Neural progenitor cell (in vitro differentiated cells): Measurements from ENCODE around the gene RNF224. TPM values are rescaled to one million over a fixed set of nuclear protein-coding genes. Genes with fewer than 3 reads are reported as not detected.

ENCODE experiments used
- DNase-seq: peaks from one replicate; pipeline ENCODE4 v3.0.0-alpha.2; 2016; ENCODE audit warnings: low spot score
- H2AFZ ChIP-seq: fragments of 200-600 bp; sonication (generic); replicated peaks from 2 replicates; pipeline ENCODE4 v1.6.1; 2016; ENCODE audit warnings: antibody characterized with exemption
- H3F3A ChIP-seq: fragments of 200-600 bp; sonication (generic); 2 replicates; pipeline ENCODE4 v1.6.1; 2016; ENCODE audit warnings: antibody characterized with exemption, low read depth
- H3K27ac ChIP-seq: fragments of 200-600 bp; sonication (generic); 2 replicates; pipeline ENCODE4 v1.5.1; 2016; ENCODE audit warnings: mild to moderate bottlenecking
- H3K27me3 ChIP-seq: fragments of 200-600 bp; sonication (generic); 2 replicates; pipeline ENCODE4 v1.6.1; 2016; ENCODE audit warnings: mild to moderate bottlenecking, moderate library complexity
- H3K36me3 ChIP-seq: fragments of 200-600 bp; sonication (generic); 2 replicates; pipeline ENCODE4 v1.5.1; 2016
- H3K4me1 ChIP-seq: fragments of 200-600 bp; sonication (generic); 2 replicates; pipeline ENCODE4 v1.6.1; 2016; ENCODE audit warnings: mixed run types
- H3K4me2 ChIP-seq: fragments of 200-600 bp; sonication (generic); 2 replicates; pipeline ENCODE4 v1.6.1; 2016
- H3K4me3 ChIP-seq: fragments of 200-600 bp; sonication (generic); 2 replicates; pipeline ENCODE4 v1.5.1; 2016
- H3K79me2 ChIP-seq: fragments of 200-600 bp; sonication (generic); 2 replicates; pipeline ENCODE4 v1.6.1; 2016; ENCODE audit warnings: low read depth
- H3K9ac ChIP-seq: fragments of 200-600 bp; sonication (generic); 2 replicates; pipeline ENCODE4 v1.6.1; 2016
- H3K9me3 ChIP-seq: fragments of 200-600 bp; sonication (generic); 2 replicates; pipeline ENCODE4 v1.5.1; 2016; ENCODE audit warnings: low read depth
- H4K20me1 ChIP-seq: fragments of 200-600 bp; sonication (generic); 2 replicates; pipeline ENCODE4 v1.6.1; 2016; ENCODE audit warnings: low read depth
- H3K27ac Mint-ChIP-seq: 3 replicates; pipeline ENCODE4 v1.8.0; 2021; ENCODE audit warnings: mixed read lengths
- H3K27me3 Mint-ChIP-seq: 2 replicates; pipeline ENCODE4 v1.8.0; 2022; ENCODE audit warnings: low read depth, mild to moderate bottlenecking, inconsistent platforms, moderate library complexity, mixed read lengths; ENCODE audit not compliant: insufficient read depth
- H3K36me3 Mint-ChIP-seq: 3 replicates; pipeline ENCODE4 v1.8.0; 2021; ENCODE audit warnings: mixed read lengths
- H3K4me1 Mint-ChIP-seq: 3 replicates; pipeline ENCODE4 v1.8.0; 2021; ENCODE audit warnings: mixed read lengths
- H3K4me3 Mint-ChIP-seq: 3 replicates; pipeline ENCODE4 v1.8.0; 2021; ENCODE audit warnings: mild to moderate bottlenecking, moderate library complexity, mixed read lengths
- H3K9me3 Mint-ChIP-seq: 3 replicates; pipeline ENCODE4 v1.8.0; 2020; ENCODE audit warnings: mixed read lengths
- EZH2 ChIP-seq: fragments of 200-600 bp; sonication (generic); IDR thresholded peaks from 2 replicates; pipeline ENCODE4 v1.6.1; 2017; ENCODE audit warnings: antibody characterized with exemption, mild to moderate bottlenecking, moderate library complexity
- EZH2phosphoT487 ChIP-seq: fragments of 200-600 bp; sonication (generic); IDR thresholded peaks from 2 replicates; pipeline ENCODE4 v1.6.1; 2017; ENCODE audit warnings: antibody characterized with exemption
- total RNA-seq: library from RNA; depleted of rRNA; stranded (reverse); fragments of >200 nt; gene quantifications from 2 replicates; pipeline ENCODE4 v1.2.3, GENCODE V29; 2015; ENCODE audit warnings: low replicate concordance
- TF ChIP-seq, protein P1 (sequence below): fragments of 200-600 bp; sonication (generic); IDR thresholded peaks from 2 replicates; pipeline ENCODE4 v1.5.1; 2017; ENCODE audit warnings: antibody characterized with exemption, mild to moderate bottlenecking

The RNF224 gene
- total RNA-seq, 1 donor from 2014 or later = not detected

DNA sequence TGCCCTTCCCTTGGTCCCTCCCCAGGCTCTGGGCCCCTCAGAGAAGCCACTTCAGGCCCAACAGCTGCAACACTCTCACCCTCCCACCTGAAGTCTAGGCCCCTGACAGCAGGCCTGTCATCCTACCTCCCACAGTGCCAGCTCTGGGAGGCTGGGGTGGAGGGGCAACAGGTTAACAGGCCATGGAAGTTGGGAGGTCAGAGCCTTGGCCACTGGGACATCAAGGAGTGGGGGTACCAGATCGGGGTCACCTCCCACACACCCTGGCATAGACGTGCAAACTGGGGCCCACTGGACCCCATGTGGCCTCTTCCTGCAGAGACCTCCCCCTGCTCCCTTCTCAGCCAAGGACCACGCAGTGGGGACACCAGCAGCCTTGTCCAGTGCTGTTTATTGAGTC is 36.1 kb upstream of the RNF224 start:
- H3K9me3 ChIP-seq = no peaks in the 10 kb centered on the region
- no peak overlapping the region for H2AFZ ChIP-seq
- peaks cover 20% of the 10 kb centered on the region for H3K79me2 ChIP-seq
- H3K4me1 ChIP-seq = peaks cover 5% of the 10 kb centered on the region
- no peak overlapping the region for H3K27ac ChIP-seq
- H3K4me2 ChIP-seq = no peak overlapping the region
- peaks cover 10% of the 10 kb centered on the region for H3F3A ChIP-seq
- Mint-ChIP-seq H3K27ac (no peak overlapping the region), H3K9me3 (no peaks in the 10 kb centered on the region), H3K27me3 (peaks cover 6% of the 10 kb centered on the region), H3K4me1 (peaks cover 33% of the 10 kb centered on the region), H3K36me3 (no peaks in the 10 kb centered on the region), H3K4me3 (no peak overlapping the region)
- no peaks in the 10 kb centered on the region for H3K36me3 ChIP-seq
- H3K9ac ChIP-seq = no peak overlapping the region
- no peaks in the 10 kb centered on the region for H3K27me3 ChIP-seq
- DNase-seq = no peak
- H4K20me1 ChIP-seq = peaks cover 46% of the 10 kb centered on the region
- TF ChIP-seq EZH2phosphoT487 (no peak), EZH2 (no peak)
- TF ChIP-seq, protein P1, sequence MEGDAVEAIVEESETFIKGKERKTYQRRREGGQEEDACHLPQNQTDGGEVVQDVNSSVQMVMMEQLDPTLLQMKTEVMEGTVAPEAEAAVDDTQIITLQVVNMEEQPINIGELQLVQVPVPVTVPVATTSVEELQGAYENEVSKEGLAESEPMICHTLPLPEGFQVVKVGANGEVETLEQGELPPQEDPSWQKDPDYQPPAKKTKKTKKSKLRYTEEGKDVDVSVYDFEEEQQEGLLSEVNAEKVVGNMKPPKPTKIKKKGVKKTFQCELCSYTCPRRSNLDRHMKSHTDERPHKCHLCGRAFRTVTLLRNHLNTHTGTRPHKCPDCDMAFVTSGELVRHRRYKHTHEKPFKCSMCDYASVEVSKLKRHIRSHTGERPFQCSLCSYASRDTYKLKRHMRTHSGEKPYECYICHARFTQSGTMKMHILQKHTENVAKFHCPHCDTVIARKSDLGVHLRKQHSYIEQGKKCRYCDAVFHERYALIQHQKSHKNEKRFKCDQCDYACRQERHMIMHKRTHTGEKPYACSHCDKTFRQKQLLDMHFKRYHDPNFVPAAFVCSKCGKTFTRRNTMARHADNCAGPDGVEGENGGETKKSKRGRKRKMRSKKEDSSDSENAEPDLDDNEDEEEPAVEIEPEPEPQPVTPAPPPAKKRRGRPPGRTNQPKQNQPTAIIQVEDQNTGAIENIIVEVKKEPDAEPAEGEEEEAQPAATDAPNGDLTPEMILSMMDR = no peak
- no peak overlapping the region for H3K4me3 ChIP-seq

DNA sequence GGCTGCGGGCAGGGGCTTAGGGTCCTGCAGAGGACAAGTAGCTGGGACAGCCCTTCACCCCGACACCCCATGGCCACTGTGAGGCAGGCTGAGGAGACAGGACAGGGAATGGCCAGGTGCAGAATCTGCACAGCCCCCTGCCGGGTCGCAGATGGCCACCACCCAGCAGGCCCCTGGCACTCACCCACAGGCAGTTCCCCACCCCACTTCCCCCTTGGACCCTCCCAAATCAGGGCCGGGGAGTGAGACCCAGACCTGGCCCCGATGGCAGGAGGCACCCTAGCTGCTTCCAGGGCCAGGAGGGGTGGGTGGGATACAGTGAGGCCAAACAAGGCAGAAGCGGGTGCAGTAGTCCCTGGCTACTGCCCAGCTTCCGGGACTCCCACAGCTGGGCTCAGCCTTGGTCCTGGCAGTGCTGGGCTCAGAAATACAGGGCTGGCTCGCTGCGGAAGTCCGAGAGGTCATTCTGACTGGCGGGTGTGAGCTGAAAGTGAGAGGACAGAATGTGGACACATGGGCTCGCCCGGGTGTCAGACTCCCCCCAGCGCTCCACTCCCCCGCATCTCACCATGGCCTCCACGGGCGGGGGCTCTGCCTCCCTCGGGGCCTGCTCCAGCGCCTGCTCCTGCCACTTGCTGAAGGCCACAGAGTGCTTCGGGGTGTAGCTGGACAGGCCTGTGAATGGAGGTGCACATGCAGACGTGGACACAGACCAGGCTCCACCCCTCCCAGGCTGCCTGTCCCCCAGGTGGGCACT is 35.4 kb upstream of the RNF224 start:
- Histone ChIP-seq H3F3A (peaks cover 10% of the 10 kb centered on the region), H3K4me1 (peaks cover 5% of the 10 kb centered on the region), H3K4me3 (no peak overlapping the region), H3K27me3 (no peaks in the 10 kb centered on the region), H3K27ac (no peak overlapping the region), H4K20me1 (peaks cover 53% of the 10 kb centered on the region), H3K79me2 (peaks cover 14% of the 10 kb centered on the region), H3K36me3 (no peaks in the 10 kb centered on the region), H2AFZ (no peak overlapping the region), H3K9me3 (no peaks in the 10 kb centered on the region), H3K4me2 (no peak overlapping the region), H3K9ac (no peak overlapping the region)
- no peak for DNase-seq
- Mint-ChIP-seq H3K36me3 (no peaks in the 10 kb centered on the region), H3K4me3 (no peak overlapping the region), H3K9me3 (no peaks in the 10 kb centered on the region), H3K4me1 (peaks cover 29% of the 10 kb centered on the region), H3K27ac (no peak overlapping the region), H3K27me3 (peaks cover 6% of the 10 kb centered on the region)
- no peak for TF ChIP-seq EZH2
- TF ChIP-seq EZH2phosphoT487 = no peak
- TF ChIP-seq, protein P1 = no peak

DNA sequence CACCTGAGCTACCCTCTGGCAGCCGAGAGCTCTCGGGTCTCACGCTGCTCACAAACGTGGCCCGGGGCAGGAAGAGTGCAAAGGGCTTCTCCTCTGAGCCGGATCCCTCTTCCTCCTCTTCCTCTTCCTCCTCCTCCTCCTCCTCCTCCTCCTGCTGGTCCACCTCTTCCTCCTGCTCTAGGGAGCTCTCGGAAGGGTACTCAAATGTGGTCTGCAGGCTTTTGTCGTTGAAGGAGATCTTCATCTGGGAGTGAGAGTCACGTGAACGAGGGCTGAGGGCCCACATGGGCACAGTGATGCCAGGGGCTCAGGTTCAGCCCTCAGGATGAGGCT is 34.9 kb upstream of the RNF224 start:
- Mint-ChIP-seq H3K27me3 (peaks cover 6% of the 10 kb centered on the region), H3K36me3 (no peaks in the 10 kb centered on the region), H3K27ac (no peak overlapping the region), H3K4me3 (no peak overlapping the region), H3K9me3 (no peaks in the 10 kb centered on the region), H3K4me1 (peaks cover 26% of the 10 kb centered on the region)
- Histone ChIP-seq H3K9ac (no peak overlapping the region), H3K36me3 (no peaks in the 10 kb centered on the region), H3F3A (peaks cover 10% of the 10 kb centered on the region), H3K27ac (no peak overlapping the region), H3K9me3 (no peaks in the 10 kb centered on the region), H3K4me2 (no peak overlapping the region), H2AFZ (no peak overlapping the region), H3K79me2 (peaks cover 9% of the 10 kb centered on the region), H3K27me3 (no peaks in the 10 kb centered on the region), H3K4me1 (peaks cover 3% of the 10 kb centered on the region), H4K20me1 (peaks cover 58% of the 10 kb centered on the region), H3K4me3 (no peak overlapping the region)
- TF ChIP-seq, protein P1 = no peak
- TF ChIP-seq EZH2phosphoT487 = no peak
- TF ChIP-seq EZH2 = no peak
- DNase-seq = no peak
